ENCODE results near the gene MBIP.
"Not testable (repeated sequence)": the region's sequence is repeated elsewhere in the genome, so short reads cannot be mapped to it uniquely, and the experiment has no call there.

MBIP gene

DNA sequence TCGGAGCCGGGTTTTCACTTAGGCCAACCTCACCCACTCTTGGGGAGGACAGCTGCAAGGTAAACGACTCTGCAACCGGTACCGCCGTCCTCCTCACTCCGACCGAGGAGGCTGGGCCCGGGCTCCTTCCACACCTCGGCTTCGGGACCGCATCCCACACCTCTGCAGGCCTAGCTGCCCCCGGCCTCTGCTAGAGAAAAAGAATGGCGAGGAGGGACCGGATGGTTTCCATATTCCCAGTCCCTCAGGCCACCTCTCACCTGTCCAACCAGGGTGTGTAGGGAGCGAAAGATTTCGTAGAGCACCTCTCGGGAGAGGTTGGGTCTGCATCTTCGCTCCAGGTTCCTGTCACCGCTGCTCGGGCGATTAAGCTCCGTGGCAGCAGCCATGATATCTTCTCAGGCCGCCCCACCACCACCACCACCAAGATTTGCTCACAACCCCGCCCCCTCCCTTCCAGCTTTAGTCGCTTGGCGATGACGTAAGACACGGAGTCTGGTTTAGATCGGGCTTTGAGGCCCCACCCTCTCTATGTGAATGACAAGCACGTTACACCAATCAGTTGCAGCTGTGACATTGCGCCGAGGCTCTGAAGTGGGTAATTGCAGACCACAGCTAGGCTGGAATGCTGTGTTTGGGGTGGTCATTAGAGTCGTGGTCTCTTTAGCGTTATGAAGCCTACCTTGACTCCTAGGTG lies at the start of gene MBIP:
TSS of gene MBIP (minus strand) at position 438 of the 697 bp plus-strand sequence. CDS start at position 389, 49 bp downstream.
- peak; percentile 90 for DNase-seq

DNA sequence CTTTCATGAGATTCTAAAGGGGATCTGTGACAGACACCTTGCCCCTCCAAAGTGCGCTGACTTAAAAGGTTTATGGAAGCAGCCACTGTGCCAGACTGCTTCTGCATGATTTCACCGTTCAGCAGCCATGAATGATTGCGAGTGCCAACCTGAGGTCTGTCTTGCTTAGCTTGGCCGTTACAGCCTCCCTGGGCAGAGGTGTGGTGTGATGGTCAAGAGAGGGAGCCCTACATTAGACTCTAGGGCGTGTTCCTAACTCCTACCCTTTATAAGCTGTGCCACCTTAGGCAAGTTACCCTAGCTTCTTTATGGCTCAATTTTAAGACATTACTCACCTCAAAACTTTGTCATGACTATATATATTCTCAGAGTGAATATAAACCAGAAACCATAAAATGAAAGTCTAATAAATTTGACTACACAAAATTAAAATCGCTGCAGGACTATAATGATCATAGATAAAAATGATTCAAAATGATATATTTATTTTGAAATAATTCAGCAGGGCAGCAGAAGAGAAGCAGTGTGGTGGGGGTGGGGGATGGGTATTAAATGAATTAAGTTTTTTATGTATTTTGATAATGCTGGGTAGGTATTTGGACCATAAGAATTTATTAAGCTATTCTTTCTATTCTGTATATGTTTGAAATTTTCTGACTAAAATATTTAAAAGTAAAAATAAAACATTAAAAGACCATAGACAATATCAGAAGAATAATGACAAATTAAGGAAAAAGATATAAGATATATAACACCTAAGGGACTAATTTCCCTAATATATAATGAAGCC lies 47.7 kb upstream of the MBIP start:
- DNase-seq, result no peak

GRCh38 chr14:36365766-36366165 lies 45.3 kb upstream of the MBIP start:
- no peak for DNase-seq

DNA sequence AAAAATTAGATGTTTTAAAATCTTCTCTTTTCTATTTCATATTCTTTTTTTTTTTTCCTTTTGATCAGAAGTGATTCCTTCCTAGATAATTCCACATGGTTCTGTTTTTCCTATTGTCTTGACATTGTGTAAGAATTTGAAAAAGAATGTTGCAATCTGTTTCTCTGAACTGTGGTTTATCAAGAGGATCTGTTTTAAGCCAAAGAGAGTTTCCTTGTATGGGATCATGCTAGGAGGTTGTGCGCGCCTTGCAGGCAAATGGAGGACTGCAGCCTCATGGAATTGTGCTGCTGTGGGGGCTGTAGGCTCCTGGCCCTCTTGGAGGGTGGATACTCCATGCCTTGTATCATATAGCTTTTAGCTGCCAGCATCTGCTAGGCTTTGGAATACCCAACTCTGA lies 43.3 kb upstream of the MBIP start:
- no peak for DNase-seq

- no peak for DNase-seq
Measured at GRCh38 chr14:36362648-36363047, 42.2 kb upstream of the MBIP start.

GRCh38 chr14:36361210-36361853 lies 40.9 kb upstream of the MBIP start:
- no peak for DNase-seq

DNA sequence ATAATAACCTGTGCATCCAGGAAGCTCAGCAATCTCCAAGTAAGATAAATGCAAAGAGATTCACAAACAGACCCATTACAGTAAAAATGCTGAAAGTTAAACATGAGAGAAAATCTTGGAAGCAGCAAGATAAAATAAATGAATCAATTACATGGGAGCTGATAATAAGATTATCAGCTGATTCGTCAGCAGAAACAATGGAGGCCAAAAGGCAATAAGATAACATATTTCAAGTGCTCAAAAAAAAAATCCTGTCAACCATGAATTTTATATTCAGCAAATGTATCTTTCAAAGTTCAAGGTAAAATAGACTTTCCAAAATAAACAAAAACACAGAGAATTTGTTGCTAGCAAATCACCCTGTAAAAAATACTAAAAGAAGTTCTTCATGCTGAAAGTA lies 36.4 kb upstream of the MBIP start:
- DNase-seq, result no peak

DNA sequence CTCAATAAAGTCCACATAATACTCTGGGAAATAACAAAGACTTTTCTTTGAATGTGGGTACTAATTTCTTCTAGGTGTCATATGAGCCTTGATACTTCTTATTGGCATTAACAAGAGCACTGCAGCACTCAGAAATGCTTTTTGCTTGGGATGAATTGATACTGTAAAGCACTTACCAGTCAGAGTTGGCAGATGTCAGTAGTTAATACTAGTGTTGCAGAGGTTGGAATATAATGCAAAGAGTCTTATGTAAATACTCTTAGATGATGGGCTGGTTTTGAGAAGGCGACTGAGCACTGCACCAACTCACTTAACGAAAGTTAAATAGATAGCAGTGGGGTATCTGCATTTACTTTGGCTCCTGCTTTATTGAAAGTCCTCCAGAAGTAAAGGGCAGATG lies 25.6 kb upstream of the MBIP start:
- no peak for DNase-seq

DNA sequence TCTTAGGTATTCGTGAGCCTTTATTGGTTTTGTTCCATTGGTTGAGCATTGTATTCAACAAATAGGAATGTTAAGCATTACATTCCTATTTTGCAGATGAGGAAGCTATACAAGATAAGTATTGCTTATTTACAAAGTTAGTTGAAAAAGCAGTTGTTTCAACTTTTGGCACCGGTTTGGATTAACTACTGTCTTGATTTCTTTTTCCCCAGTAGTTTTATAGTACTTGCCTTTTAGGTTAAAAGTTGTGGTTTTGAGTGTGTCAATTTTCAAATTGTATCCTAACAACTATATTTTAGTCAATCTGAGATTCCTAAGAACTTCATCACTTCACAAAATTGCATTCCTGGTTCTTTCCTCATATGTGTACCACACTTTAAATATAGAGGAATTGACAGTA lies 23.8 kb upstream of the MBIP start:
- no peak for DNase-seq

DNA sequence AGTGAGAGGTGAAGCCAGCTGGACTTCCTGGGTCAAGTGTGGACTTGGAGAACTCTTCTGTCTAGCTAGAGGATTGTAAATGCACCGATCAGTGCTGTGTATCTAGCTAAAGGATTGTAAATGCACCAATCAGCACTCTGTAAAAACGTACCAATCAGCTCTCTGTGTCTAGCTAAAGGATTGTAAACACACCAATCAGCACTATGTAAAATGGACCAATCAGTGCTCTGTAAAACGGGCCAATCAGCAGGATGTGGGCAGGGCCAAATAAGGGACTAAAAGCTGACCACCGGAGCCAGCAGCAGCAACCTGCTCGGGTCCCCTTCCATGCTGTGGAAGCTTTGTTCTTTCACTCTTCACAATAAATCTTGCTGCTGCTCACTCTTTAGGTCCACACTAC lies 21.4 kb upstream of the MBIP start:
- not testable (repeated sequence) for DNase-seq

DNA sequence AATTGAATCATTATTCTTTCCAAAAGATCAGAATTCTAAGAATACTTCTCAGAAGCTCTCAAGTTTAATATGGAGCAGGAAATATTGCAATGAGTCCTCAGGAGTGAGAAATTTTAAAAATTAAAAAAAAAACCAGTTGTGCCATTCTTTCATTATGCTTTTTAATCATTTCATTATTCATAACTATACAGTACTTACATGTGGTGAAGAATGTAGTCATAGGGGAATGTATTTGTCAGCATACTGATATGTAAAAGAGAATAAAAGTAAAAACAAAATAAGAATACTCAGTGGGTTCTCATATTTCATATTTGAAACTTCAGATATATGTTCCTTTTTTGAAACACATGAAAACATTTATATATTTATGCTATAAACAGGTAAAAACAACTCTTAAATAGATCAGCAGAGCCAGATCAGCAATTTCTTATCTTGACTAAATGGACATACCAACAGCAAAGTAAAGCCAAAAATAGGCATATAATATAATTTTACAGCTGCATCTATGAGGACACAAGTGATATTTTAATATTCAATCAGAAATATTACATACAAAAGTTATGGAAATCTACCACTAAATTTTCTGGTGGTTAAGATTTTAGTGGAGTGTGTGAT lies 19.9 kb upstream of the MBIP start:
- DNase-seq, result no peak

DNA sequence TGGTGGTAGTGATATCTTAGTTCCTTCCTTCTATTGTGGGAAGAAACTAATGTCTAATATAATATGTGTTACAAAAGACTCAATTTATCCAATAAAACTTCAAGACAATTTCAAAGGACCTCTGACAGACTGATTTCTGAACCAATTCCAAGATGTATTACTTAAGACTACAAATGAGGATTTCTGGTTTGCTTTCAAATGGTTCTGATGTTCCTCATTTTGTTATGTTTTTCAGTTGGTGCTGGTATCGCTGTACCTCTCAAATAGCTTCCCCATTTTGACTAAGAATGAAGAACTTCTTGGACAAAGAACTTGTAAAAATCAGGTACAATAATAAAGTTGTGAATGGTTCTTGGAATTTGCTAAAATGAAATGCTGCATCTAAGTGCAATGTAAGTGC lies 19.4 kb upstream of the MBIP start:
- DNase-seq, result no peak

GRCh38 chr14:36333119-36333518 lies 12.7 kb upstream of the MBIP start:
- no peak for DNase-seq

DNA sequence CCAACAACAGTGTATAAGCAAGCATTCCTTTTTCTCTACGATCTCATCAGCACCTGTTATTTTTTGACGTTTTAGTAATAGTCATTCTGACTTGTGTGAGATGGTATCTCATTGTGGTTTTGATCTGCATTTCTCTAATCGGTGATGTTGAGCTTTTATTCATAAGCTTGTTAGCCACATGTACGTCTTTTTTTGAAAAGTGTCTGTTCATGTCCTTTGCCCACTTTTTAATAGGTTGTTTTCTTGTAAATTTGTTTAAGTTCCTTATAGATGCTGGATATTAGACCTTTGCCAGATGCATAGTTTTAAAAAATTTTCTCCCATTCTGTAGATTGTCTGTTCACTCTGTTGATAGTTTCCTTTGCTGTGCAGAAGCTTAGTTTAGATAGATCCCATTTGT lies 7.1 kb upstream of the MBIP start:
- DNase-seq, result not testable (repeated sequence)

- DNase-seq, result no peak
Measured at GRCh38 chr14:36325853-36326252, 5.4 kb upstream of the MBIP start.

- DNase-seq, result no peak
Measured at GRCh38 chr14:36324897-36325296, 4.5 kb upstream of the MBIP start.

- no peak for DNase-seq
Measured at GRCh38 chr14:36320897-36321381, 502 bp upstream of the MBIP start.

GRCh38 chr14:36319899-36320199 lies 588 bp downstream of the MBIP start:
- no peak for DNase-seq

GRCh38 chr14:36317650-36318049 lies 2.8 kb downstream of the MBIP start:
- DNase-seq, result no peak

DNA sequence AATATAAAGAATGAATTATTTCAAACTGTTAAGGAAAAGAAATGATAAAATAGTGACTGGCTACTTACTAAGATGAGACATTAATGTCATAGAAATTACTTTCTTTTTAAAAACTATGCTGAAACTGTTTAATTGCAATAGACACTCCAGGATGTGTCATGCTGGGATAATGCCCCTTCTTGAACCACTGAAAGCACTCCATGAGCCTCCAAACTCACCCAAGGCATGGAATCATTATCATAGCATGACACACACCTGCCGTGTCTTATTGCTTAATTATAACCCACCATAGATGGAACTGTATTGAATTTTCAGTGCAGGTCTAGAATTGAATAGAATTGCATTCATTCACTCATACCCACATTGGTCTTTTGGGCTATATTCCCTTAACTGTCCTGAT lies 4.3 kb downstream of the MBIP start:
- DNase-seq, result no peak

- no peak for DNase-seq
Measured at GRCh38 chr14:36315159-36315853, 5.1 kb downstream of the MBIP start.

- no peak for DNase-seq
Measured at GRCh38 chr14:36313898-36314297, 6.5 kb downstream of the MBIP start.

- no peak for DNase-seq
Measured at GRCh38 chr14:36313206-36313605, 7.2 kb downstream of the MBIP start.

All from activated CD4-positive, alpha-beta T cell treated with anti-CD3 and anti-CD28 coated beads, Interleukin-2, amount 50 U/mL, for 1 hour (primary cell).